Mesenchymal stem cell (in vitro differentiated cells and primary cell): ENCODE data around the gene PUM1.

Source experiments
- DNase-seq: peaks from one replicate; pipeline ENCODE4 v3.0.0-alpha.2; 2013
- H2AFZ ChIP-seq: one replicate; pipeline ENCODE4 v1.6.1; 2013; ENCODE audit warnings: low read depth, mild to moderate bottlenecking, control low read depth, inconsistent platforms, low read length, moderate library complexity
- H2AK5ac ChIP-seq: 2 replicates; pipeline ENCODE4 v1.6.1; 2013; ENCODE audit warnings: low read length, moderate library complexity, mild to moderate bottlenecking, inconsistent platforms; ENCODE audit not compliant: severe bottlenecking
- H2BK120ac ChIP-seq: one replicate; pipeline ENCODE4 v1.6.1; 2013; ENCODE audit warnings: low read depth, mild to moderate bottlenecking, inconsistent platforms, low read length, moderate library complexity
- H2BK12ac ChIP-seq, 2 experiments: one replicate each; pipeline ENCODE4 v1.6.1; 2013; ENCODE audit warnings: inconsistent platforms in 2 of 2, low read length in 2 of 2, mild to moderate bottlenecking in 2 of 2, moderate library complexity in 2 of 2, control low read depth in 1 of 2
- H2BK15ac ChIP-seq: one replicate; pipeline ENCODE4 v1.6.1; 2013; ENCODE audit warnings: mild to moderate bottlenecking, low read depth, inconsistent platforms; ENCODE audit not compliant: poor library complexity, severe bottlenecking
- H2BK5ac ChIP-seq: 2 replicates; pipeline ENCODE4 v1.6.1; 2013; ENCODE audit warnings: low read depth, mild to moderate bottlenecking, low read length, control low read depth, inconsistent platforms; ENCODE audit not compliant: poor library complexity, severe bottlenecking
- H3K14ac ChIP-seq, 2 experiments: one replicate each; pipeline ENCODE4 v1.6.1; 2013; ENCODE audit warnings: inconsistent platforms in 2 of 2, low read length in 2 of 2, control low read depth in 1 of 2, mild to moderate bottlenecking in 1 of 2, moderate library complexity in 1 of 2
- H3K18ac ChIP-seq, 2 experiments: one replicate each; pipeline ENCODE4 v1.6.1; 2013; ENCODE audit warnings: inconsistent platforms in 2 of 2, low read length in 2 of 2, control low read depth in 1 of 2, low read depth in 1 of 2, mild to moderate bottlenecking in 1 of 2
- H3K23ac ChIP-seq, 2 experiments: one replicate each; pipeline ENCODE4 v1.6.1; 2013; ENCODE audit warnings: inconsistent platforms in 2 of 2, low read length in 2 of 2, mild to moderate bottlenecking in 2 of 2, moderate library complexity in 2 of 2, control low read depth in 1 of 2
- H3K27ac ChIP-seq: 2 replicates; pipeline ENCODE4 v1.5.1; 2013; ENCODE audit warnings: mild to moderate bottlenecking, moderate library complexity, low read length, control low read depth, inconsistent platforms; ENCODE audit not compliant: poor library complexity, severe bottlenecking
- H3K27me3 ChIP-seq, 2 experiments: 2 replicates each; pipeline versions ENCODE4 v1.6.1 to v1.7.0; 2013; ENCODE audit warnings: low read length in 2 of 2, mild to moderate bottlenecking in 2 of 2, moderate library complexity in 2 of 2, control low read depth in 1 of 2, inconsistent platforms in 1 of 2; ENCODE audit not compliant: control insufficient read depth in 1 of 2, insufficient read depth in 1 of 2
- H3K36me3 ChIP-seq, 2 experiments: 2 replicates each; pipeline versions ENCODE4 v1.6.1 to v1.7.0; 2013; ENCODE audit warnings: low read length in 2 of 2, control low read depth in 1 of 2, inconsistent platforms in 1 of 2, low read depth in 1 of 2, mild to moderate bottlenecking in 1 of 2; ENCODE audit not compliant: insufficient read depth in 2 of 2, control insufficient read depth in 1 of 2
- H3K4ac ChIP-seq, 2 experiments: one replicate each; pipeline ENCODE4 v1.6.1; 2013; ENCODE audit warnings: inconsistent platforms in 2 of 2, low read length in 2 of 2, mild to moderate bottlenecking in 2 of 2, moderate library complexity in 2 of 2, control low read depth in 1 of 2, low read depth in 1 of 2
- H3K4me1 ChIP-seq: 2 replicates; pipeline ENCODE4 v1.6.1; 2013; ENCODE audit warnings: low read depth, low read length, control low read depth; ENCODE audit not compliant: control insufficient read depth, insufficient read depth
- H3K4me2 ChIP-seq: 2 replicates; pipeline ENCODE4 v1.6.1; 2013; ENCODE audit warnings: low read length, mild to moderate bottlenecking, inconsistent platforms; ENCODE audit not compliant: poor library complexity, severe bottlenecking
- H3K4me3 ChIP-seq, 2 experiments: 2 replicates each; pipeline versions ENCODE4 v1.5.1 to v1.7.0; 2013; ENCODE audit warnings: low read length in 2 of 2, mild to moderate bottlenecking in 2 of 2, control low read depth in 1 of 2, low read depth in 1 of 2; ENCODE audit not compliant: insufficient read depth in 1 of 2
- H3K79me1 ChIP-seq: replicated peaks from 2 replicates; pipeline ENCODE4 v1.6.1; 2013; ENCODE audit warnings: mild to moderate bottlenecking, control low read depth, low read length, inconsistent platforms; ENCODE audit not compliant: poor library complexity, severe bottlenecking
- H3K9ac ChIP-seq: 2 replicates; pipeline ENCODE4 v1.7.0; 2013; ENCODE audit warnings: mild to moderate bottlenecking, low read length, moderate library complexity
- H3K9me3 ChIP-seq: 2 replicates; pipeline ENCODE4 v1.7.0; 2013; ENCODE audit warnings: mild to moderate bottlenecking, low read length; ENCODE audit not compliant: control insufficient read depth
- H4K8ac ChIP-seq: one replicate; pipeline ENCODE4 v1.6.1; 2013; ENCODE audit warnings: inconsistent platforms, mild to moderate bottlenecking, low read length, moderate library complexity
- H4K91ac ChIP-seq: one replicate; pipeline ENCODE4 v1.6.1; 2013; ENCODE audit warnings: mild to moderate bottlenecking, low read length, inconsistent platforms
- WGBS: methylation state at CpG from one replicate; pipeline ENCODE4 v1.1.7; 2013; ENCODE audit warnings: mixed read lengths; 5-methylcytosine and 5-hydroxymethylcytosine counted together

Gene PUM1

DNA sequence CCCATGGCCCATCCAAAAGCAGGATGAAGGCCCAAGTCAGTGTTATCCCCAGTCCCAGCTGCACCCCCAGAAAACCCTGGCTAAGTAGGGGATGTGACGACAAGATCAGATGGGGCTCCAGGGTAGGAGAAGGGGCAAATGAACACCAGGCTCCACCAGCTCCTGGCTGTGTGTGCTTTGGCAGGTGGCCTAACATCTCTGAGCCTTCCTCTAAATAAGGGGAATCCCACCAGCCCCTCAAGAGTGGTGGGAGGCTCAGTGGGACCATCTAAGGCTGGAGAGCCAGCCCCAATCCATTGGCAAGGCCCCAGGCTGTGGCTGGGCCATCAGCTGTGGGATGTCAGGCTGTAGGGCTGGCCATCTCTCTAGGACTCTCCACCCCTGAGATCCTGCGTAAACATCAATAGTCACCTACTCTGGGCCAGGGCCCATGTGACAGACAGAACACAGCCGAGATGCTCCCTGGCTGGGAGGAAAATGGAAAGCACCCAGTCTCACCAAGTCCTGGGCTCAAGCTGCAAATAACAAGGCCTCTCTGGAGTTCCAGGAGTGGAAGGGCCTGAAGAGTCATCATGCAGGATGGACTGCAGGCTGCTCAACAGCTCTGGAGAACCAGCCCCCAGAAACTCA is 164.5 kb downstream of the PUM1 start:
- Histone ChIP-seq H4K91ac (peak overlapping the region; percentile 37), H2BK5ac (no peak overlapping the region), H3K79me1 (peaks cover 33% of the 10 kb centered on the region), H3K4me1 (peaks cover 22% of the 10 kb centered on the region), H3K23ac (no peak overlapping the region), H3K9me3 (no peaks in the 10 kb centered on the region), H3K4ac (no peak overlapping the region), H3K27ac (no peak overlapping the region), H3K36me3 (peaks cover 0 to 3% of the 10 kb centered on the region in 2 experiments), H2BK12ac (no peak overlapping the region), H2AFZ (no peak overlapping the region), H3K9ac (no peak overlapping the region), H2BK120ac (no peak overlapping the region), H3K18ac (no peak overlapping the region), H4K8ac (peak overlapping the region; percentile 7), H3K4me2 (no peak overlapping the region), H2AK5ac (no peak overlapping the region), H2BK15ac (peak overlapping the region; percentile 64), H3K4me3 (no peak overlapping the region), H3K27me3 (peaks cover 0 to 5% of the 10 kb centered on the region in 2 experiments), H3K14ac (no peak overlapping the region)
- DNase-seq: no peak
- WGBS: 86% methylated on average over 3 of the region's 3 CpGs

- Histone ChIP-seq H3K23ac (no peak overlapping the region), H2AFZ (no peak overlapping the region), H3K4me1 (peaks cover 21% of the 10 kb centered on the region), H2BK120ac (no peak overlapping the region), H2BK15ac (no peak overlapping the region), H3K9me3 (no peaks in the 10 kb centered on the region), H2BK12ac (peak overlapping the region in 1 of 2 experiments; percentile 6), H3K18ac (no peak overlapping the region), H3K4me3 (no peak overlapping the region), H2AK5ac (no peak overlapping the region), H3K36me3 (no peaks in the 10 kb centered on the region), H3K27ac (no peak overlapping the region), H4K91ac (no peak overlapping the region), H3K9ac (no peak overlapping the region), H3K27me3 (peaks cover 0 to 5% of the 10 kb centered on the region in 2 experiments), H3K14ac (no peak overlapping the region), H3K4ac (no peak overlapping the region), H3K79me1 (peaks cover 36% of the 10 kb centered on the region), H4K8ac (no peak overlapping the region), H3K4me2 (no peak overlapping the region), H2BK5ac (no peak overlapping the region)
- no peak for DNase-seq
- 89% methylated on average over 6 of the region's 6 CpGs for WGBS
These were observed 165.0 kb downstream of the PUM1 start for GRCh38 chr1:30900486-30900885.

GRCh38 chr1:30899577-30900389 is 165.7 kb downstream of the PUM1 start:
- Histone ChIP-seq H2BK15ac (no peak overlapping the region), H3K4me3 (no peak overlapping the region), H2BK120ac (no peak overlapping the region), H3K4me2 (no peak overlapping the region), H2AK5ac (no peak overlapping the region), H3K4ac (no peak overlapping the region), H3K9me3 (no peaks in the 10 kb centered on the region), H3K18ac (no peak overlapping the region), H3K36me3 (peaks cover 0 to under 1% of the 10 kb centered on the region in 2 experiments), H3K4me1 (peaks cover 21% of the 10 kb centered on the region), H3K9ac (no peak overlapping the region), H3K79me1 (peaks cover 38% of the 10 kb centered on the region), H4K91ac (no peak overlapping the region), H2BK5ac (no peak overlapping the region), H3K14ac (no peak overlapping the region), H2AFZ (no peak overlapping the region), H3K27me3 (peaks cover 0 to 5% of the 10 kb centered on the region in 2 experiments), H3K27ac (no peak overlapping the region), H2BK12ac (no peak overlapping the region), H3K23ac (no peak overlapping the region), H4K8ac (no peak overlapping the region)
- 92% methylated on average over 13 of the region's 13 CpGs for WGBS
- no peak for DNase-seq

GRCh38 chr1:30898031-30898815 is 167.3 kb downstream of the PUM1 start:
- Histone ChIP-seq H3K9me3 (no peaks in the 10 kb centered on the region), H2AK5ac (no peak overlapping the region), H3K36me3 (peaks cover 0 to 8% of the 10 kb centered on the region in 2 experiments), H3K4me1 (peaks cover 24% of the 10 kb centered on the region), H2BK5ac (no peak overlapping the region), H3K23ac (no peak overlapping the region), H2AFZ (no peak overlapping the region), H2BK15ac (no peak overlapping the region), H4K91ac (no peak overlapping the region), H3K27me3 (peaks cover 0 to 5% of the 10 kb centered on the region in 2 experiments), H3K9ac (no peak overlapping the region), H3K4me2 (no peak overlapping the region), H3K4ac (no peak overlapping the region), H2BK12ac (peak overlapping the region in 1 of 2 experiments; percentile 21), H4K8ac (no peak overlapping the region), H3K14ac (no peak overlapping the region), H3K79me1 (peaks cover 43% of the 10 kb centered on the region), H3K18ac (peak overlapping the region in 1 of 2 experiments; percentile 49), H2BK120ac (no peak overlapping the region), H3K4me3 (no peak overlapping the region), H3K27ac (no peak overlapping the region)
- DNase-seq: no peak
- WGBS: 94% methylated on average over 10 of the region's 10 CpGs
